HEK293T (cell line): ENCODE data around the gene RAD51B.
"Not testable (repeated sequence)": the region's sequence is repeated elsewhere in the genome, so short reads cannot be mapped to it uniquely, and the experiment has no call there.

Experiments
- CTCF ChIA-PET: fragments of 350-600 bp; formaldehyde crosslinking; extraction: SDS; loops from one replicate; lab custom pipeline; 2021; ENCODE audit warnings: antibody characterized with exemption, inconsistent platforms; lab: Yijun Ruan, JAX
- POLR2A ChIA-PET: fragments of 350-600 bp; formaldehyde crosslinking; extraction: SDS; loops from one replicate; lab custom pipeline; 2020; ENCODE audit warnings: antibody characterized with exemption, inconsistent platforms; lab: Yijun Ruan, JAX
- DNase-seq: peaks from one replicate; pipeline ENCODE4 v3.0.0; 2012; ENCODE audit warnings: mixed read lengths; ENCODE audit errors: extremely low spot score
- ARNT ChIP-seq: fragments of 450-650 bp; IDR thresholded peaks from 2 replicates; pipeline ENCODE4 v1.6.1; 2017; ENCODE audit warnings: mild to moderate bottlenecking
- BHLHE40 ChIP-seq: fragments of 450-650 bp; IDR thresholded peaks from 2 replicates; pipeline ENCODE4 v1.6.1; 2016; ENCODE audit warnings: mild to moderate bottlenecking, moderate library complexity, borderline replicate concordance
- CTBP1 ChIP-seq: fragments of 450-650 bp; IDR thresholded peaks from 2 replicates; pipeline ENCODE4 v1.6.1; 2016; ENCODE audit warnings: borderline replicate concordance
- ELF4 ChIP-seq: fragments of 450-650 bp; IDR thresholded peaks from 2 replicates; pipeline ENCODE4 v1.6.1; 2017; ENCODE audit warnings: antibody characterized with exemption
- FOXA1 ChIP-seq: fragments of 450-650 bp; IDR thresholded peaks from 2 replicates; pipeline ENCODE4 v1.6.1; 2016; ENCODE audit warnings: mild to moderate bottlenecking
- FOXK2 ChIP-seq: fragments of 450-650 bp; IDR thresholded peaks from 2 replicates; pipeline ENCODE4 v1.6.1; 2016; ENCODE audit warnings: mild to moderate bottlenecking
- FOXM1 ChIP-seq: fragments of 450-650 bp; IDR thresholded peaks from 2 replicates; pipeline ENCODE4 v1.6.1; 2017; ENCODE audit warnings: mild to moderate bottlenecking, borderline replicate concordance
- HDGF ChIP-seq: fragments of 450-650 bp; IDR thresholded peaks from 2 replicates; pipeline ENCODE4 v1.6.1; 2017; ENCODE audit warnings: antibody characterized with exemption, borderline replicate concordance
- L3MBTL2 ChIP-seq: fragments of 450-650 bp; conservative IDR thresholded peaks from 2 replicates; pipeline ENCODE4 v1.6.1; 2016; ENCODE audit warnings: mild to moderate bottlenecking
- LEF1 ChIP-seq: fragments of 450-650 bp; IDR thresholded peaks from 2 replicates; pipeline ENCODE4 v1.6.1; 2017; ENCODE audit warnings: mild to moderate bottlenecking, borderline replicate concordance
- NFRKB ChIP-seq: fragments of 450-650 bp; IDR thresholded peaks from 2 replicates; pipeline ENCODE4 v1.6.1; 2016; ENCODE audit warnings: mild to moderate bottlenecking, moderate library complexity
- SP1 ChIP-seq: fragments of 450-650 bp; IDR thresholded peaks from 2 replicates; pipeline ENCODE4 v1.6.1; 2017
- SUZ12 ChIP-seq: fragments of 450-650 bp; IDR thresholded peaks from 2 replicates; pipeline ENCODE4 v1.6.1; 2016; ENCODE audit warnings: mild to moderate bottlenecking
- TARDBP ChIP-seq: fragments of 450-650 bp; IDR thresholded peaks from 2 replicates; pipeline ENCODE4 v1.6.1; 2016
- ZNF384 ChIP-seq: fragments of 450-650 bp; IDR thresholded peaks from 2 replicates; pipeline ENCODE4 v1.6.1; 2016
- TF ChIP-seq, protein P1 (sequence below): fragments of 450-650 bp; IDR thresholded peaks from 2 replicates; pipeline ENCODE4 v1.6.1; 2016

RAD51B gene

GRCh38 chr14:67815573-67816225, 3.9 kb upstream of the RAD51B start:
- peak; percentile 13 for DNase-seq
- ChIA-PET POLR2A (interaction anchor here (1.0 to 1.4 kb wide), 3 partner anchors 9 to 17 kb away, joined by 3 to 11 read pairs (median 5); no protein-coding TSS in a partner anchor), CTCF (no interaction called here)
- TF ChIP-seq CTBP1: no peak
- no peak for TF ChIP-seq SUZ12
- no peak for TF ChIP-seq LEF1
- no peak for TF ChIP-seq NFRKB
- no peak for TF ChIP-seq FOXA1
- no peak for TF ChIP-seq HDGF
- no peak for TF ChIP-seq BHLHE40
- no peak for TF ChIP-seq ELF4
- TF ChIP-seq L3MBTL2: no peak
- no peak for TF ChIP-seq FOXK2
- TF ChIP-seq TARDBP: no peak
- TF ChIP-seq FOXM1: no peak
- TF ChIP-seq, protein P1, sequence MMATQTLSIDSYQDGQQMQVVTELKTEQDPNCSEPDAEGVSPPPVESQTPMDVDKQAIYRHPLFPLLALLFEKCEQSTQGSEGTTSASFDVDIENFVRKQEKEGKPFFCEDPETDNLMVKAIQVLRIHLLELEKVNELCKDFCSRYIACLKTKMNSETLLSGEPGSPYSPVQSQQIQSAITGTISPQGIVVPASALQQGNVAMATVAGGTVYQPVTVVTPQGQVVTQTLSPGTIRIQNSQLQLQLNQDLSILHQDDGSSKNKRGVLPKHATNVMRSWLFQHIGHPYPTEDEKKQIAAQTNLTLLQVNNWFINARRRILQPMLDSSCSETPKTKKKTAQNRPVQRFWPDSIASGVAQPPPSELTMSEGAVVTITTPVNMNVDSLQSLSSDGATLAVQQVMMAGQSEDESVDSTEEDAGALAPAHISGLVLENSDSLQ: no peak

- DNase-seq: peak; percentile 89
- ChIA-PET POLR2A (interaction anchor here (0.6 to 2.0 kb wide), 11 partner anchors 10 to 1581 kb away, joined by 3 to 11 read pairs (median 3); partner anchors contain the start of gene ERH), CTCF (no interaction called here)
- peak; percentile 59 for TF ChIP-seq ELF4
- TF ChIP-seq, protein P1: peak; percentile 64; the same call in 1 of the 2 replicates
- no peak for TF ChIP-seq HDGF
- TF ChIP-seq NFRKB: peak; percentile 71; the same call in 1 of the 2 replicates
Measured at GRCh38 chr14:67816326-67817002, 3.1 kb upstream of the RAD51B start, which contains the start of gene ZFYVE26. Gene ZFYVE26, minus strand, starts transcription at chr14:67816590. Its CDS starts 627 bp downstream, at chr14:67815963.

DNA sequence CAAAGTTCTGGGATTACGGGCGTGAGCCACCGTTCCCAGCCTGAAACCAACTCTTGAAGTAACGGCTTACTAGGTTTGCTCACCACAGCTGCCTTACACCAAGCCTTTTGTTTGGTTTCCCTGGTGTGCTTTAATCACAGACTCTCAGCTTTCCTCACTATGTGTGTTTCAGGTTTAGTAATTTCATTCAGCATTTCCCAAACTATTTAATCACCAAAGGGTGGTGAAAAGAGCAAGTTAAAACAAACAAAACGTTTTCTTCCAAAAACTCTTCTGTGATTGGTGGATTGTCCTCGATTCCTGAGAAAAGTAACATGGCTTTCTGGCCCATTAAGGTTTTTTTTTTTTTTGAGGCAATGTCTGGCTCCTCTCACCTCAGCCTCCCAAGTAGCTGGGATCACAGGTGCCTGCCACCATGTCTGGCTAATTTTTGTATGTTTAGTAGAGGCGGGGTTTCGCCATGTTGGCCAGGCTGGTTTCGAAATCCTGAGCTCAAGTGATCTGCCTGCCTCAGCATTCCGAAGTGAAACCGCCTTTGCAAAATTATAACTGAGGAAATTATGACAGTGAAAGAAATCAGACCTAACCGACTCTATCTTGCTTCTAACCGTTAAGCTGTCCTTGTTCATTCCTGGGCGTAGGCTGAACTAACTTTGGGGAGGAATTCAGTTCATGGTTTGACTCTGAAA, 1.7 kb upstream of the RAD51B start:
- TF ChIP-seq TARDBP: no peak
- TF ChIP-seq ARNT: no peak
- no peak for TF ChIP-seq SP1
- TF ChIP-seq HDGF: no peak
- TF ChIP-seq CTBP1: no peak
- TF ChIP-seq FOXA1: no peak
- TF ChIP-seq L3MBTL2: no peak
- no peak for TF ChIP-seq FOXM1
- no peak for TF ChIP-seq LEF1
- TF ChIP-seq ELF4: no peak
- no peak for TF ChIP-seq BHLHE40
- TF ChIP-seq SUZ12: no peak
- no peak for DNase-seq
- CTCF ChIA-PET: no interaction called here
- POLR2A ChIA-PET: interaction anchor here (0.8 to 2.0 kb wide), 4 partner anchors 8 to 24 kb away, joined by 3 to 6 read pairs (median 4); no protein-coding TSS in a partner anchor

- DNase-seq, CTCF ChIA-PET: not testable (repeated sequence)
- POLR2A ChIA-PET: interaction anchor here (0.8 to 2.0 kb wide), 3 partner anchors 8 to 25 kb away, joined by 3 to 6 read pairs (median 5); no protein-coding TSS in a partner anchor
Measured at GRCh38 chr14:67818476-67818875, 1.1 kb upstream of the RAD51B start.

DNA sequence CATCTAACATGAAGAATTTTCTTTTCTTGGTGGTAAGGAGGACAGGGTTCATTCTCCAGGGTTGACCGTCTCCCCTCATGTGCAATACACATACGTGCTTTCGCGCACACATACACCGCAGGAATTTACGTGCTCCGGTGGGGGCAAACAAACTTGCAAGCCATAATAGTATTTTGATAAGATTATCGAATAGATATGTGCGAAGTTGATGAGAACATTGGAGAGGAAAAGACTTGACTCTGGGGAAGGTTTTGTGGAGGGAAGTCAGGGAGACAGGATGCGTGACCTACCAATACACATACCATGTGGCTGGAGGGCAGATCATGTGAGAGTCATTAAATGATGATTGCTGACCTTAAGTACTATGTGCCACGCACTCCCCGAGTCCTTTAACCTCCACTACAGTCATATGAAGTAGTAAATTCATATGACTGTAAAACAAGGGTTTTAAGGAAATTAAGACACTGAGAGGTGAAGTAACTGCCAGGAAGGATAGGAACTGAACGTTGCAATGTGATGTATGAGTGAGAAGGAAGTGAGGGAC, 921 bp downstream of the RAD51B start:
- DNase-seq: peak; percentile 37
- ChIA-PET CTCF (no interaction called here), POLR2A (no interaction called here)
- TF ChIP-seq ZNF384 (no peak), L3MBTL2 (peak; percentile 71), FOXA1 (no peak), CTBP1 (peak; percentile 11; the same call in 1 of the 2 replicates), BHLHE40 (no peak), ARNT (peak; percentile 78)
- TF ChIP-seq, protein P1: peak; percentile 12; the same call in 1 of the 2 replicates

DNA sequence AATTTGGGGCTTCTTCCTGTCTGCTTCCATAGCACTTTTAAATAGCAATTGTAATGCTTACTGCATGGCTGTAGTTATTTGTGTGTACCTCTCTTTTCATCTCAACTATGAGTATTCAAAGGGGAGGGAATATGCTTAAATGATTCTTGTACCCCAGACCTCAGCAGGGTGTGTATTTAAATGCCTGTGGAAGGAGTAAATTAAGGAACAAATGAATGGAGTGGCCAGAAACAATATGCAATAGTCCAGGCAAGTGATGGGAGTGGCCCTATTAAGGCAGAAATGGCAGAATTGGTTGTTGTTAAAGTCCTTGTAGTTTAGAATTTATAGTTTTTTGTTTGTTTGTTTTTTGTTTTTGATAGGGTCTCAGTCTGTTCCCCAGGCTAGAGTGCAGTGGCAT, 1.5 kb downstream of the RAD51B start:
- DNase-seq: no peak
- ChIA-PET POLR2A (no interaction called here), CTCF (no interaction called here)
- TF ChIP-seq ZNF384 (no peak), BHLHE40 (no peak), SP1 (no peak), FOXM1 (no peak), TARDBP (no peak)
